Keratinocyte (primary cell): Measurements from ENCODE around the gene MFSD6.

Source experiments
- CTCF ChIP-seq, 3 experiments: IDR thresholded peaks in 1 of 3; conservative IDR thresholded peaks in 1 of 3; optimal IDR thresholded peaks in 1 of 3; 2 replicates in 2 of 3; 3 replicates in 1 of 3; pipeline versions ENCODE3 to v1.5.1; 2011; ENCODE audit warnings: low read length in 3 of 3, mild to moderate bottlenecking in 3 of 3, moderate library complexity in 2 of 3, control low read depth in 1 of 3, inconsistent platforms in 1 of 3; ENCODE audit not compliant: insufficient read depth in 2 of 3; ENCODE audit errors: extremely low read depth in 1 of 3
- EZH2 ChIP-seq: IDR thresholded peaks from one replicate; pipeline ENCODE4 v1.6.1; 2012; ENCODE audit warnings: inconsistent platforms, mild to moderate bottlenecking, low read length, moderate library complexity

DNA sequence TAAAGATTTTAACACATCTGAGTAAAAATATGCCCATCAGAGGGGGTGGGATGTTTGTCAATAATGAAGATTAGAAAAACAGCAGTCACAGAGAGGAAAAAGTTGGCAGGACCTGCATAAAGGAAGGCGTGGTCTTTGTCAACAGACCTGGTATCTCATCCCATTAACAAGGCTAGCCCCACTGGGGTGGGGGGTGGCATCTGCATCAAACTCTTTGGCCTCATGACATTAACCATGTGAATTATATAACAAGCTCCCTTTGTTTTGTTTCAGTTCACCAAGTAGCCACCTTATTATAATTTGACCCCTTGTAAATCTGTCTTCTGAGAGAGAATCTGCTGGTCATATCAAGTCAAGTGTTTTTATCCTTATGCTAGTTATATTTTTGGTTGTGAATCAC, 97.5 kb downstream of the MFSD6 start:
- TF ChIP-seq CTCF (optimal IDR thresholded peaks at IDR 0.05 in 1 of 3, IDR thresholded peaks at IDR 0.05 in 1 of 3, conservative IDR thresholded peaks at IDR 0.05 in 1 of 3; ENCODE audit: extremely low read depth in 1 of 3, insufficient read depth in 2 of 3, low read length in 3 of 3) = no peak
- TF ChIP-seq EZH2 = no peak
